ENCODE results near the gene PSMD6.

DNA sequence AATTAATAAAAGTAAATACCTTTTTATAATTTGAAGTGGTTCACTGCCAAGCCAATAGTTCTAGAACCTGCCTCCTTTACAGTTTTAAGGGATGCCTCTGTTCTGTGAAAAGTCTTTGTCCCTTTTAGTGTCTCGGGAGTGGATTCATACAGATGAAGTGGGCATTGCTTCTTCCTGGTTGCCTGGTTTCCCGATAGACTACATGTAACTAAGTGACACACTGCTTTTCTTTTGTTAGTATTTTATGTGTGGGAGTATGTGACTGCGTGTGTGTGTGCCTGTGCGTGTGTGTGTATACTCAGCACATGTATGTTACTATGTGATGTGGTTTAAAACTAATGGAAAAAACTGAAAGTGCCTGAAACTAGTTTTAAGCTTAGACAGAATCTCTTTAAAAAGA is 21.1 kb downstream of the PSMD6 start:
- TF ChIP-seq, protein P1, sequence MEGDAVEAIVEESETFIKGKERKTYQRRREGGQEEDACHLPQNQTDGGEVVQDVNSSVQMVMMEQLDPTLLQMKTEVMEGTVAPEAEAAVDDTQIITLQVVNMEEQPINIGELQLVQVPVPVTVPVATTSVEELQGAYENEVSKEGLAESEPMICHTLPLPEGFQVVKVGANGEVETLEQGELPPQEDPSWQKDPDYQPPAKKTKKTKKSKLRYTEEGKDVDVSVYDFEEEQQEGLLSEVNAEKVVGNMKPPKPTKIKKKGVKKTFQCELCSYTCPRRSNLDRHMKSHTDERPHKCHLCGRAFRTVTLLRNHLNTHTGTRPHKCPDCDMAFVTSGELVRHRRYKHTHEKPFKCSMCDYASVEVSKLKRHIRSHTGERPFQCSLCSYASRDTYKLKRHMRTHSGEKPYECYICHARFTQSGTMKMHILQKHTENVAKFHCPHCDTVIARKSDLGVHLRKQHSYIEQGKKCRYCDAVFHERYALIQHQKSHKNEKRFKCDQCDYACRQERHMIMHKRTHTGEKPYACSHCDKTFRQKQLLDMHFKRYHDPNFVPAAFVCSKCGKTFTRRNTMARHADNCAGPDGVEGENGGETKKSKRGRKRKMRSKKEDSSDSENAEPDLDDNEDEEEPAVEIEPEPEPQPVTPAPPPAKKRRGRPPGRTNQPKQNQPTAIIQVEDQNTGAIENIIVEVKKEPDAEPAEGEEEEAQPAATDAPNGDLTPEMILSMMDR (conservative IDR thresholded peaks at IDR 0.05; ENCODE audit: low read length): no peak
- no peak for TF ChIP-seq EZH2phosphoT487 (IDR thresholded peaks at IDR 0.05; ENCODE audit: borderline replicate concordance)
